ENCODE data around the gene CELF4. TPM values are rescaled to one million over a fixed set of nuclear protein-coding genes. Genes with fewer than 3 reads are reported as not detected.

CELF4 gene
- total RNA-seq, 1 donor from 2014 or later = not detected

DNA sequence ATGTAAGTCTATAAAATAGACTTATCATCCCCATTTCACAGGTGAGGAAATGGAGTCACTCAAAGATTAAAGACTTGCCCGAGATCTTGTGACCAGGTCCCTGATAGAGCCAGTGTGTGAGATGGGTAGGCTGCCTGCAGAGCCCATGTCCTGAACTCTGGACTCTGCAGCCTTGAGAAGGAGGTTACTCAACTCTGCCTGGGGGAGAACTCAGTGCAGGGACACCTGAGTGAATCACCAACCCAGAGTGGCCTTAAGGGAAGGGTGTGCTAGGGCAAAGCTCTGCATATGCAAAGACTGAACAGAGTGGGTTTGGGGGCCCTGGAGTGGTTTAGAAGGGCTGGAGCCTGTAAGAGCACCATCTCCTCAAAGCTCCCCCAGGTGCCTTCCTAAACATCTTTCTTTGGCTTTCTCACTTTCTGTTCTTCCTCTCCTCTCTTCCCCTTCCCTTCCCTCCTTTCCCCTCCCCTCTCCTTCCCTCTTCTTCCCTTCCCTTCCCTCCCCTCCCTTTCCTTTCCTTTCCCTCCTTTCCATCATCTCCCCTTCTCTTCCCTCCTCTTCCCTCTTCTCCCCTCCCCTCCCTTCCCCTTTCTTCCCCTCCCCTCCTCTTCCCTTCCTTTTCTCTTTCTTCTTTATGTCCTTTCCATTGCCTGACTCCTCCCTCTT, 67.6 kb downstream of the CELF4 start:
- H3K4me3 ChIP-seq (ENCODE audit: low read depth, low read length) = no peak overlapping the region
- no peak for DNase-seq (ENCODE audit: low read depth)
- TF ChIP-seq, protein P1, sequence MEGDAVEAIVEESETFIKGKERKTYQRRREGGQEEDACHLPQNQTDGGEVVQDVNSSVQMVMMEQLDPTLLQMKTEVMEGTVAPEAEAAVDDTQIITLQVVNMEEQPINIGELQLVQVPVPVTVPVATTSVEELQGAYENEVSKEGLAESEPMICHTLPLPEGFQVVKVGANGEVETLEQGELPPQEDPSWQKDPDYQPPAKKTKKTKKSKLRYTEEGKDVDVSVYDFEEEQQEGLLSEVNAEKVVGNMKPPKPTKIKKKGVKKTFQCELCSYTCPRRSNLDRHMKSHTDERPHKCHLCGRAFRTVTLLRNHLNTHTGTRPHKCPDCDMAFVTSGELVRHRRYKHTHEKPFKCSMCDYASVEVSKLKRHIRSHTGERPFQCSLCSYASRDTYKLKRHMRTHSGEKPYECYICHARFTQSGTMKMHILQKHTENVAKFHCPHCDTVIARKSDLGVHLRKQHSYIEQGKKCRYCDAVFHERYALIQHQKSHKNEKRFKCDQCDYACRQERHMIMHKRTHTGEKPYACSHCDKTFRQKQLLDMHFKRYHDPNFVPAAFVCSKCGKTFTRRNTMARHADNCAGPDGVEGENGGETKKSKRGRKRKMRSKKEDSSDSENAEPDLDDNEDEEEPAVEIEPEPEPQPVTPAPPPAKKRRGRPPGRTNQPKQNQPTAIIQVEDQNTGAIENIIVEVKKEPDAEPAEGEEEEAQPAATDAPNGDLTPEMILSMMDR (IDR thresholded peaks at IDR 0.05; ENCODE audit: insufficient read depth, low read length, poor library complexity, severe bottlenecking) = no peak
- H3K36me3 ChIP-seq (ENCODE audit: control insufficient read depth, insufficient read depth, low read length) = no peaks in the 10 kb centered on the region
- H3K27me3 ChIP-seq (ENCODE audit: control insufficient read depth, insufficient read depth, low read length) = peaks cover 7% of the 10 kb centered on the region

DNA sequence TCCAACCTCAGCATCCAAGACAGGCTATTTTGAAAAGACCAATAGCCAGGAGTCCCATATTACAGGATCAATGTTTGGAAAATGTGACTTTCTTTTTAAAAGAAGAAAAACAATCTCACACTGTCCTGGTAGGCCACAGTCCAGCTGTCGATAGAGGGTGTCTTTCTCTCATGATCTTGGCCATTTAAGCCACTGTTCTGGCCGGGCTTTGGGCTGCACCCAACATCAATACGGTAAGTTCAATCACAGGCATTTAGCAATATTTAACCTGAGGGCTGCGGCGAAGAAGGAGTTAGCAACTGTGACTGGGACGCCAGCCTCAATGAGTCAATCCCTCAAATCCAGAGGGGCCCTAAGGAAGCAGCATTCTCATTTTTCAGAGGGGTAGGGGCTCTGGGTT, 69.0 kb downstream of the CELF4 start:
- Histone ChIP-seq H3K27me3 (ENCODE audit: control insufficient read depth, insufficient read depth, low read length) (peaks cover 13% of the 10 kb centered on the region), H3K36me3 (ENCODE audit: control insufficient read depth, insufficient read depth, low read length) (no peaks in the 10 kb centered on the region)

DNA sequence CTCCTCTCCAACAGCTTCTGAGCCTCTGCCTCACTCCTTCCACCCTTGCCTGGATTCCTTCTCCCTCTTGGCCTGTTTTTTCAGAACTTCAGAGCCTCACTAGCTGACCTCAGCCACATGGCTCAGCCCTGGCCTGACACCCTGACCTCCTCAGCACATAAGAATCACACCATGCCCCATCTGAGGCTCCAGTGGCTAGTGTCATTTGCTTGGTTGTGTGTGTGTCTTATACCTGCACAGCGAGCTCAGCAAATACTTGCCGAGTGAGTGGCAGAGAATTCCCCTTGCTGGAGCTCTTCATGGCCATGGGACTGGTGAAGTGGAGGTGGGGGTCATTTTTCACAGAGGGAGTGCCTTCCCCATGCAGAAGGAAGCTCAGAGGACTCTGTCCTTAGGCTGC, 70.2 kb downstream of the CELF4 start:
- no peaks in the 10 kb centered on the region for H3K36me3 ChIP-seq (ENCODE audit: control insufficient read depth, insufficient read depth, low read length)
- H3K4me3 ChIP-seq (ENCODE audit: low read depth, low read length) = no peak overlapping the region
- H3K27me3 ChIP-seq (ENCODE audit: control insufficient read depth, insufficient read depth, low read length) = peaks cover 23% of the 10 kb centered on the region
- TF ChIP-seq, protein P1 (IDR thresholded peaks at IDR 0.05; ENCODE audit: insufficient read depth, low read length, poor library complexity, severe bottlenecking) = no peak
- no peak for DNase-seq (ENCODE audit: low read depth)

More for the DNA sequence above, 69.0 kb downstream of the CELF4 start:
- DNase-seq (ENCODE audit: low read depth) = no peak
- TF ChIP-seq, protein P1 (IDR thresholded peaks at IDR 0.05; ENCODE audit: insufficient read depth, low read length, poor library complexity, severe bottlenecking) = no peak
- no peak overlapping the region for H3K4me3 ChIP-seq (ENCODE audit: low read depth, low read length)

DNA sequence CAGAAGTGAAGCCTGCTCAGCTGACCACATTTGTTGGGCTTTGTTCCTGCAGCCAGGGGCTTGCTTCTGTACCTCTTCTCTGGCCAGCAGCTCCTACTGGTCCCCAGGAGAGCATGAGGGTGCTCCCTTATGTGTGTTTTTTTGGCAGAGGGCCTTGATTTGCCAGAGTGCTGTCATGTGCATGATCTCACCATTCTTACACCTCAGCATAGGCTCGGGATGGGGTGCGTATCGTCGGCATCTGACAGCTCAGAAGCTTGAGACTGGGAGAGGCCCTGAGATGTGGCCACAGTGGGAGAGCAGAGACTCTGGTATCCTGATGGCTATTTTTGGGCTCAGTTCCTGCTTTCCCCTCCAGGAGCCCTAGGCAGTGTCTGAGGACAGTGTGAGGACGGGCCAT, 71.2 kb downstream of the CELF4 start:
- Histone ChIP-seq H3K27me3 (ENCODE audit: control insufficient read depth, insufficient read depth, low read length) (peaks cover 27% of the 10 kb centered on the region), H3K4me3 (ENCODE audit: low read depth, low read length) (no peak overlapping the region), H3K36me3 (ENCODE audit: control insufficient read depth, insufficient read depth, low read length) (no peaks in the 10 kb centered on the region)
- no peak for DNase-seq (ENCODE audit: low read depth)
- TF ChIP-seq, protein P1 (IDR thresholded peaks at IDR 0.05; ENCODE audit: insufficient read depth, low read length, poor library complexity, severe bottlenecking) = no peak

DNA sequence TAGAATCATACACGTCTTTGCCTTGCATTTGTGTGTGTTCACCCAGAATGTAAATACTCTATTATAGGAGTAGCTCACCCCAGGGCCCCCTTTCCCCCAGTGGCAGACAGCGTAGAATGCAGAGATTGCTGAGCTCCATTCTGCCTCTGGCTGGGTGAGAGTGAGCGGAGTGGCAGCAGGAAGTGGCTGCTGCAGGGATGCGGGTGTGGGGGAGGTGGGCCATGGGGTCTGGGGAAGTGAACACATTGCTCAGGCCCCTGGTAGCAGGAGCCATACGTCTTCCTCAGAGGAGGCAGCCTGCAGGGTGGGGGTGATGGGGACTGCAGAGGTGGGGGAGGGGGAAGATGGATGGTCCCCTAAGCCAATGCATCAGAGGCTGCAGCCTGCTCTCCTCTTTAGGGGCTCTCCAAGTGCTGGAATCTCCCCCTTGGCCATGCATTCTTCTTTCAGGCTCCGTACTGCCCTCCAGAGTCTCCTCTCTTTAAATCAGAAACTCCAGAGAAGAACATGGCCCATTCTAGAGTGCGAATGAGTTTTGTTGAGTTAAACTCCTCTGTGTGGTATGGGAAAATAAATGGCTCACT, 72.2 kb downstream of the CELF4 start:
- no peak overlapping the region for H3K4me3 ChIP-seq (ENCODE audit: low read depth, low read length)
- H3K36me3 ChIP-seq (ENCODE audit: control insufficient read depth, insufficient read depth, low read length) = no peaks in the 10 kb centered on the region
- TF ChIP-seq, protein P1 (IDR thresholded peaks at IDR 0.05; ENCODE audit: insufficient read depth, low read length, poor library complexity, severe bottlenecking) = no peak
- peaks cover 34% of the 10 kb centered on the region for H3K27me3 ChIP-seq (ENCODE audit: control insufficient read depth, insufficient read depth, low read length)
- no peak for DNase-seq (ENCODE audit: low read depth)

DNA sequence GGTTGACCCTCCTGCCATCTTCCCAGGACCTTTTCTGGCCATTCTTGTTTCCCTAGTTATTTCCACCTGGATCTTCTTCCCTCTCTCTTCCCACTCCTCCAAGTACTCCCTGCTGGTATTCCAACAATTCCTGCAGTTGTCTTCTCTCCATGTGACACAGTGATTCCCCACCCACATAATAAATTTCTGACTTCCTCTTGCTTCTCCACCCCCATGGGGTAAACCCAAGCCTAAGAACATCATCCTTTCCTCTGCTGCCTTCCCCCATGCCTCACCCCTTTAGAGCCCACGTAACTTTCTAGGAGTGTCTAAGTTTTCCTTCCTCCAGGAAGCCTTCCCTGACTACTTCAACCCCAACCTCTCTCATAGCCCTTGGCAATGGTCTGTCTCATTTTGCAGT, 72.6 kb downstream of the CELF4 start:
- no peak overlapping the region for H3K4me3 ChIP-seq (ENCODE audit: low read depth, low read length)
- H3K27me3 ChIP-seq (ENCODE audit: control insufficient read depth, insufficient read depth, low read length) = peaks cover 37% of the 10 kb centered on the region
- TF ChIP-seq, protein P1 (IDR thresholded peaks at IDR 0.05; ENCODE audit: insufficient read depth, low read length, poor library complexity, severe bottlenecking) = no peak
- no peaks in the 10 kb centered on the region for H3K36me3 ChIP-seq (ENCODE audit: control insufficient read depth, insufficient read depth, low read length)
- no peak for DNase-seq (ENCODE audit: low read depth)

All from kidney epithelial cell (primary cell).